NCI-H2081 treated with DMSO at 0.1 percent for 48 hours (cell line): ENCODE data around the gene C5orf47.

ENCODE experiments used
- DNase-seq: peaks from one replicate; lab custom pipeline; 2025; lab: John Stamatoyannopoulos, UW

Gene C5orf47, protein sequence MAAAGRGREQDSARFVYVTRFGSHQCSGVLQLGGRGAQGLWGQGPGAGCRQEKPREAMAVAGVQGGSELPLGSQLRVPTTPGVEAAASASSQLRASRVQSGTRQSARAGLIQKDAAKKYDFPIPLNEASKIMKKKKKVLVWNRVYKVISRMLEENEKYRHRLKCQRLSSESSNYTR

DNA sequence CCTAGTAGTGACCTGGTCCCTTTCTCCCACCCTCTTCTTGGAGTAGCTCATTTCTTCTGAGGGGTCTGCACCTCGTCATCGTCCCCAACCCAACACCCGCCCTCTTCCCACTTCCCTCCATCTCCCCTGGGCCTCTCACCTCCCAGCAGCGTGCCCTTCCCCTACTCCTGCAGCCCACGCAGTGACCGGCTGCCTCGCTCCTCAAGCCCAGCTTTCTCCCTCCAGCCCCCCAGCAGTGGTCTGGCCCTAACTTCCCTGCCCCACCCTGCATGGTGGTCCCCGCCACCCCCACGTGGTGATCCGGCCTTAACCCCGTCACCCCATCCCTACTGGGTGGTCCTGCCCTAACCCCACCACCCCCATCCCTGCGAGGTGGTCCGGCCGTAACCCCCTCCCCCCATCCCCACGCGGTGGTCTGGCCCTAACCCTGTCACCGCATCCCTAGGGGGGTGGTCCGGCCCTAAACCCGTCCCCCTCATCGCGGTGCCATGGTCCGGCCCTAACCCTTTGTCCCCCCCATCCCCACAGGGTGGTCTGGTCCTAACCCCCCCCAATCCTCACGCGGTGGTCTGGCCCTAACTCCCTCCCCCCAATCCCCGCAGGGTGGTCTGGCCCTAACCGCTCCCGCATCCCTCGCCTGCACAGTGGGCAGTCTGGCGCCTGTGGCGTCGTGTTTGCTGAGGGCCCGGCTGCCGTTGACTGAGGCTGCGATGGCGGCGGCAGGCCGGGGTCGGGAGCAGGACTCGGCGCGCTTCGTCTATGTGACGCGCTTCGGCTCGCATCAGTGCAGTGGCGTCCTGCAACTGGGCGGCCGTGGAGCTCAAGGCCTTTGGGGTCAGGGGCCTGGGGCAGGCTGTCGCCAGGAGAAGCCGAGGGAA is at the start of gene C5orf47:
C5orf47 (plus strand) TSS at position 617 of the 878 bp plus-strand sequence; CDS start at position 711, 94 bp downstream.
- no peak for DNase-seq

DNA sequence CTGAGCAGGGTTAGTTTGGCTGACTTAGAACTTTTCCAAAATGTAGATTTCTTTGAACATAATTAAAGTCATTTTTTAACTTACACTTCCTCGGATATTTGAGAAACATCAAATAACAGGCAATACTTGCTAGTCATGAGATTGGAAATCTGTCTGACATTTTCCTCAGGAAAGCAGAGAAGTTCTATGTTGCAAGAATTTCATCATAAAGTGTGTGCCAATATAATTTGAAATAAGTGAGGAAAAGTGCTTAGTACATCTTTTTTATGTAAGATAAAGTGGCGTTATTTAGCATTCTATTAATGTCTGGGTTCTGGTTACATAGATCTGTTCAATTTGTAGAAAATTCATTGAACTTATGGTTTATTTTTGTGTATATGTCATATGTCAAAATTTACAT is 48.7 kb upstream of the C5orf47 start:
- DNase-seq = no peak

DNA sequence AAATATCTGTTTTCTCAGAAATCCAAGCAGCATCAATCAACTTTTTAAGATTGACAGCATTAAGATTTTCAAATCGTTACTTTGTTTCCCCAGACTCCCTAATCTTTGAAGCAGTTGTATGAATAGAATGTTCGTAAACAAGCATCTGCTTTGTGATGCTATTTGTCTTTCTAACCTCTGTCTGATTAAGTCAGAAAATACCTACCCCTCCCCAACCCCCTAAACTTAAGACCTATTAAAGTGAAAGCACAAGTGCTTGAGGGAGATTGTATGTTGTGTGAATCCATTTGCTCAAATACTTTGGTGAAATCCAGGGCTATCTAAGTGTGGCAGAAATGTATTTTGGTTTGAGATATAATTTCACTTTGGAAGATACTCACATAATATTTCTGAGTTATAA is 47.9 kb upstream of the C5orf47 start:
- no peak for DNase-seq

DNA sequence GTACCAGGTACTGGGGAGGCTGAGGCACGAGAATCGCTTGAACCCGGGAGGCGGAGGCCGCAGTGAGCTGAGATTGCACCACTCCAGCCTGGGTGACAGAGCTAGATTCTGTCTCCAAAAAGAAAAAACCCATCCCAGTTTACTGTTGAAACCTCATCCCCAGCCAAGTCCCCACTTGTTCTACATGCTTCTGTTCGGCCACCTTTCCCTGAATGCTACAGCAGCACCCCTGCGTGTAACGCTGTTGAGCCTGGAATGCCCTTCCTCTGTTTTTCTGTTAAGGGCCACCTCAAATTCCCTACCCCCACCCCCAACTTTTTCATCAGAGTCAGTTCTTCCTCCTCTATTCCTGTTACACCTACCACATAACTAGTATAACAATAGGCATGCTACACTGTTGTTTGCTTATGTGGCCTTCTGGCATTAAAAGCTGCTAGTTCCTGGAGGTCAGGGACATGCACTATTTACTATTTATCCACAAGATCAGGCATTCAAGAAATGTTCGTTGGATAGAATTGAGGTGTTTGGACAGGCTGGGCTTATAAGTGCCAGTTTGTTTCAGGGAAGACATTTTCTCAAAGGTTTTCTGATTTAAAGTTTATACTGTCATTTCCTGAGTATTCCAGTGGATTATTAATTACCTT is 47.1 kb upstream of the C5orf47 start:
- DNase-seq = no peak

DNA sequence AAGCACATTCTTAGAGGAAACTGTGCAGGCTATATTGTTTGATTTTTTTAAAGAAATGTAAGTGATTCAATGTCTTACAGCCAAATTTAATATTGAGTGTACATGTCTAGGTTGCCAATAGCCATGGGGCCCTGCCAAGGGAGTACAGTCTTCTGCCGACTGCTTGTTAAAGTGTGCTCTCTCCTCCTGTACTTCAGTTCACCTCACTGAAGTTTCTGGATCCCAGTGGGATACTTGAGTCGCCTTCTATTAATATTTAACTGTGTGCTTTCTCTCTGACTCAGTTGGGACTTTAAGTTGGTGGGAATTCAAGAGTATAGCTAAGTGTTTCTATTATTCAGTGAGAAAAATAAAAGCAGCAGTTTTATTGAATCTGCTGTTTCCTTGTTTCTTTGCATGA is 44.5 kb upstream of the C5orf47 start:
- DNase-seq = no peak

DNA sequence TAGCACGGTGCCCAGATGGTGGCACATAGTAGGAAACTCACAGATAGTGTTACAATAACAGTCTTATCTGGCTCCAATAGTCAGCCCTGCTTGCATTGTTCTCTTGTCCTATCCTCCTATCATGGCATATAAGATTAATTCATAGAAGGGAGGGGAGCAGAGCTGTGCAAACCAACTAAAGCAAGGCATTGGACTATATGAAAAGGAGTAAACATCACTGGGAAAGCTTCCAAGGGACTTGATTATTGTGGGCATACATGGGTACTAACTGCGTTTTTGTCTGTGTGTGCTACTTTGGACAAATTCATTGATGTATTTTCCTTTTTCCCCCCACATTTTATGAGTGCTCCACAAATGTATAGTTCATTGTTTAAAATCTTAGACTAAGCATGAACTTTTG is 43.8 kb upstream of the C5orf47 start:
- no peak for DNase-seq

DNA sequence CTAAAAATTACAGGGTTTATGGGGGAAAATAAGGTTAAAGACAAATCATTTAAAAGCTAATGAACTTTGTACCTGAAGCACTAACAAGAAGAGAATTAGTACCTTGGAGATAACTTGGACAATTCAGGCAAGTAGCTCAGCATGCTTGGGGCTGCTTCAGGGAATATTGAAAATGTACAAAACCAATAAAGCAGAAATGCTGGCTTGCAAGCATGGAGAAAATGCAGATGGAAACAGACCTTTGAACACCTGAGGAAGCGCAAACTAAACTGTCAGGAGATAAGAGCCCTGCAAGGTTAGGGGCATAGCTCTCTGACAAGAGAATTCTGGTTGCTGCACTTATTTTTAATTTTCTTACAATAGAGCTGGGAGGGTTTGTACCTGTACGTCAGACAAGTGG is 42.6 kb upstream of the C5orf47 start:
- no peak for DNase-seq

DNA sequence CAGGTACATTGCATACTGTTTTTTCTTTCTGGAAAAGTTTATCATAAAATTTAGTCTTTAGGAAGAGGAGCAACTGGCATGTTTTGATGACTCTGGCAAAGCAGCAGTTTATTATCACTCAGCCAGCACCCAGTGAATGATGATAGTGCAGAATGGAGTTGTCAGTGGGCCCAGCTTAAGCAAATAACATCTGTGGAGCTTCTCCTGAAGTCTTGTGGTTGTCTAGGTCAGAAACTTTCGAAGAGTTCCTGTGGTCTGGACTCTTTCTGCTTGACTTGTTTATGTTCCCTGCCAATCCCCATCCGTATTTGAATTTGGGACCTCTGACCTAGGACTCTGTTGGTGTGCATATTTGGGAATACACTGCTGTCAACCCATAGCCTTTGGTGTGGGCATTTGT is 38.1 kb upstream of the C5orf47 start:
- no peak for DNase-seq

DNA sequence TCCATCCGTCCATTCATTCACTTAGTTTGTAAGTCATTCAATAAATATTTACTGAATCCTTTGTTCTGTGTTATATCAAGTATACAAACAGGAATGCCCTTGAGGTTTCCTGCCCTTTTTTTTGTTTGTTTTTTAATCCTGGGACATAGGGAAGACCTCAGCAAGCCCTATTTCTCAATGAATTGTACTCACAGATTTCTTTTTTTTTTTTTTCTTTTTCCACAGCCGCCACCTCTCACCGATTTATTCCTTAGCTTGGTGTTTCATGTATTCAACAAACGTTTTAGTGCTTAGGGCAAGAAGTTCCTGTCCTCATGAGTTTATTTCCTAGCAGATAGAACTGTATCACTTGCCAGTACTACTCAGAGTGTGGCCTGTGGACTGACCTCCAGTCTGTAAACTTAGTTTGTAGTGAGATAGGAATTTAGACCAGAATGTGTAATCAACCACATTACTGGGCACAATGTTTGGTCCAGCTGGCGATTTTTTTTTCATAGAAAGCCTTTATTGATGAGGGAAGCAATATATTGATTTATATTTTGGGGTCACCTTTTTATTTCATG is 35.4 kb upstream of the C5orf47 start:
- no peak for DNase-seq

DNA sequence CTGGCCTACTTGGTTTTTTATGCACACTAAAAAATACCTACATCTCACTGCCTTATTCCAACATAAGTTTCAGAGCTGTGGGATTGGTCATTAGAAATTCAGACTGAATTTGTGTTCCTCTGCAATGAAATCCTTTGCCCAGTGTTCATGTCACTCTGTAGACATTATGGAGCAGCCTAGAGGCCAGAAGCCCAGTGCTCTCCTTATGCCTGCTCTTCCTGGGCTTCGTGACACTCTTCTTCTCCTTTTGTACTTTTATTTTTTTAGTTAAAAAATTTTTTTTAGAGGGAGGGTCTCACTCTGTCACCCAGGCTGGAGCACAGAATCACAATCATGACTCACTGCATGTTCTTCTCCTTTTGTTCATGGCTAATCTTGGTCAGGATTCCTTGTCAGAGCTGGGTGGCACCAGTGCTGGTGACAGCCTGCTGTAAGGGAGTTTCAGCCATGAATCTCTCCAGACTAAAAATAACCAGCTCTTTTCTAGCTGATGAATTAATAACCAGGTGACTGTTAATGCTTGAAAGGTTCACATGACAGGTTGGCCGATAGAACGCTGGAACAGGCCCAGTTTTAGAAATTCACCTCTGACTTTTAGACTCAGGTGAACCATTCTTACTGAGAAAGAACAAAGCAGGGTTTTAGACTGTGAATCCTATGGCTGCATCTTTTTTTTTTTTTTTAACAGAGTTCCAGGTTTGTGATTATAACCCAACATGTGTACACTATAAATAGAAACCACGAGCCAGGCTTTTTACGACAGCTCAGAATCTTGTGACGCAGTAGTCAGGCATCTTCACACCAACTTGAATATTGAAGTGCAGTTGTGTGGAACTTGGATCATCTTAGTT is 34.1 kb upstream of the C5orf47 start:
- DNase-seq = no peak

DNA sequence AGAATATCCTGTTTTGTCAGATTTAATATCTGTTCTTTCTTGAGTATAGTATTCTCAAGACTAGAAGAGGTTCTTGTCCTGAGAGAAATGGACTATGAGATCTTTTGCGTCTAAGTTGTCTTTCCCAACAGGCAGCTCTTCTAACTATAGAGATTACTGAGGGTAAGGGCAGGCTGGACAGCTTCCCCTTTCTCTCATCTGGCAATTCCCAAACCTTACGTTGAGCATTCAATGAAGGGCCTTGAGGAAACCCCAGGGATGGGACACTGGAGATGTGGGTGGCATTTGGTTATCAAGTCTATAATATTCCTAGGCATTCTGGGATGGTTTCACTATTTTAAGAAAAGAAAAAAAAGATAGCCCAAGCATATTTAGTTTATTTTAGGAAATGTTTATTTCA is 28.0 kb upstream of the C5orf47 start:
- no peak for DNase-seq

DNA sequence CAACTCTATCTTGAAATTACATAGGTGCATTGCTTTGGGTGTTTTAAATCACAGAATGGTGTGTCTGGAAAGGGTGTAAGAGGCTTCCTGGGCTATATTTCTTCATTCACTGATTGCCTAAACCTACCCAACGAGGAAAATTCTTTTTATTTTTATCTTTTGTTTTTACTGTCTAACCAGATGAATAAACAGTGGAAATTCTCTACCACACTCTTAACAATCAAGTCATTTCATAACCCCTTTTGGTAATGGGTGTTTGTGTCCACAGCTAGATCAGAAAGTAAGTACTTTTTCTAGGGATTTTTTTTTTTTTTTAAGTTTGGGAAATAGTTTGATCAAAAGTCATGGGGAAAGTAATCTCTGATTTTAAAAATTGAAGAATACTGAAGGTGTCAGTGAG is 27.6 kb upstream of the C5orf47 start:
- no peak for DNase-seq

DNA sequence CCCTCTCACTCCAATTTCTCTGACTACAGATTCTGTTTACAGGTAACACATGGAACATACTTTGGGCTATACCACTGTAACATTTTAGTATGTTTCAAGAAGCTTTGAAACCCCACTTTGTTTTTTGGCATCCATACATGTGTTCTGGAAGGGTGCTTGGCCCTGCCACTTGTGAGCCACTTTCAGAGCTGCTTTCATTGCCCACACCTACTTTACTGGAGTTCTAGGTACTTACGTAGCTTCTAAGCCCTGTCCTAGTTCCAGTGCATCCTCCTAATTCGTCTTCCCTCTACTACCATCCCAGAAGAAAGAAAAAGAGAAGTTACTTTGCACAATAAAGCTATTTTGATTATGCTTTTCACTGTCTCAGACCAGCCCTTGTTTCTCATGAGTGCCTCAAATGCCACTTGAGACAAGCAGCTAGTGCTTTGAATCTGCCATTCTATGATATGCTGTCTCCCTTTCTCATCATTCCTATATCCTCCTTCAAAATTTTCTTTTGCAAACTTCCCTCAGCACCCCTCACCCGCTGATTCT is 26.5 kb upstream of the C5orf47 start:
- no peak for DNase-seq

DNA sequence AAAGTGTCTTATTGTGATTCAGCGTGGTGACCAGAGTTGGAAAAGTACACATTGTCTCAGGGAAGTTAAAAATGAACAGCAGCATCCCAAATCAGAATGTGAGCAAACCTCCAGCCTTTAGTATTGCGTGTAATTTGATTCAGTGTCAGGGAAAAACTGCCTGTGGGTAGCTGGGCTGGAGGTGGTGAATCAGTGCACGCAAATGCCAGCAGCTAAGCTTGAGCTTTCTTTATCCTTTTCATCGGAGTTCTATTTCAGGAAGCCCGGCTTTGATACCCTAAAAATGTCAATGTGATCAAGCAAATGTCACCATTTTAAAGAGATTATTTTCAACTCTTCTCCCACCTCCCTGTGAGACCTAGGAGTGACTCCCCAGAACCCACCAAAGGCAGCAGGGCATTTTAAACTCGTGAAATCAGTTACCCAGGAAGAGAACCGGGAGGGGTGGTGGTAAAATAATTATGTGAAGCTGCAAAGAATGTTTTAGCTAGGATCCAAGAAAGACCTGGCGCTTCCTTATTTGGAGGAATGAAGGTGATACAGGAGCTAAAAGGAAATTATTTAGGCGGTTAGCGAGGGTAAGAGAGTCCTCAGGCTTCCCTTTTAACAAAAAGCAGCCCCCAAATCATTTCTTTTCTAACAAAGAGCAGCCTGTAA is 25.7 kb upstream of the C5orf47 start:
- no peak for DNase-seq

DNA sequence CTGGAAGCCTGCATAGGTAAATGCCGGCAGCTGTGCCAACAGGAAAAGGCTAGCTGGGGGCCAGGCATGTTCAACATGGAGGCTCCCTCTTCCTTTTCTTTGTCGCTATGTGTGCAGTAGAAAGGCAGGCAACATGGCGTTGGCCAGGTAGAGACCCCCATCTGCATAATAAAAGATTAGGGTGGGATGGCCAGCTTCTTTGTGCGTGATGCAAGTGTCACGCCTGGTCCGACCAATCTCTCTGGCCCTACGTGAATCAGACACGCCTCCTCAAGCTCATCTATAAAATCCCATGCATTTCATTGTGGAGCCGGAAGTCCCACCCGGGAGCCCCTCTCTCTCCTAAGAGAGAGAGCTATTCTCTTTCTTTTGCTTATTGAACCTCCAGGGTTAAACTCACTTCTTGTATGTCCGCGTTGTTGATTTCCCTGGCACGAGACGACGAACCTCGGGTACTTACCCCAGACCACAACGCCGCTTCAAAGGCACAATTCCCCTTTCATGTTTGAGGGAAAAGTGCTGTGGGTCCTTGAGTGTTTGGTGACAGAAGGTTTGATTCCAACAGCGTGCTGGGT is 25.0 kb upstream of the C5orf47 start:
- peak; percentile 16 for DNase-seq

DNA sequence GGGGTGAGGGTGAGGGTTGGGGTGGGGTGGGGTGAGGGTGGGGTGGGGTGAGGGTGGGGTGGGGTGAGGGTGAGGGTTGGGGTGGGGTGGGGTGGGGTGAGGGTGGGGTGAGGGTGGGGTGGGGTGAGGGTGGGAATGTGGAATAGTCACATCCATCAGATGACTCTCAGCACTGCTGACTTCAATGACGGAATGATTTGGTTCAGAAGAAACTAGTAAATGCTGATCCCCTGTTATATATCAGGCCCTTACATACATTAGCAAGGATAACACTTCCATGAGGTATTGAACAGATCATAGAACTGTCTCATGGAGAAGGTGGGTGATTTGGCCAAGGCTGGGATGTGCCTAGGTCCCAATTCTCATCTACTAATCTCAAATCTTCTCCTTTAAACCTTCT is 24.5 kb upstream of the C5orf47 start:
- no peak for DNase-seq

DNA sequence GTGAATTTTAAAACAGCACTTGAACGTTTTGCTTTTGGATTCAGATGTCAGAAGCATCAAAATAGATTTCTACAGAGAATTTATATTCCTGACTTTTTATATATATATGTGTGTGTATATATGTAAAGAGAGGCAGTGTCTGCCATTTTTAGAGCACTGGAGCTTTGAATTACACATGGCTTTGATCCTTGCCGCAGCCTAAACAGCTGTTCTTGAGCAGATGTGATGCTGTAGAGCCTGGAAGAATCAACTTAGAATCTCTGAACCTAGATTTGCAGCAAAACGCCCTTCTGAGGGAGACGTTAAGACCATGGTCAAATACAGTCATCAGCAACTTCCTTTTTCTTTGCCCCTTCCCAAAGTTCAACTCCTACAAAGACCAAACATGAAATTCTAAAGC is 21.7 kb upstream of the C5orf47 start:
- no peak for DNase-seq

DNA sequence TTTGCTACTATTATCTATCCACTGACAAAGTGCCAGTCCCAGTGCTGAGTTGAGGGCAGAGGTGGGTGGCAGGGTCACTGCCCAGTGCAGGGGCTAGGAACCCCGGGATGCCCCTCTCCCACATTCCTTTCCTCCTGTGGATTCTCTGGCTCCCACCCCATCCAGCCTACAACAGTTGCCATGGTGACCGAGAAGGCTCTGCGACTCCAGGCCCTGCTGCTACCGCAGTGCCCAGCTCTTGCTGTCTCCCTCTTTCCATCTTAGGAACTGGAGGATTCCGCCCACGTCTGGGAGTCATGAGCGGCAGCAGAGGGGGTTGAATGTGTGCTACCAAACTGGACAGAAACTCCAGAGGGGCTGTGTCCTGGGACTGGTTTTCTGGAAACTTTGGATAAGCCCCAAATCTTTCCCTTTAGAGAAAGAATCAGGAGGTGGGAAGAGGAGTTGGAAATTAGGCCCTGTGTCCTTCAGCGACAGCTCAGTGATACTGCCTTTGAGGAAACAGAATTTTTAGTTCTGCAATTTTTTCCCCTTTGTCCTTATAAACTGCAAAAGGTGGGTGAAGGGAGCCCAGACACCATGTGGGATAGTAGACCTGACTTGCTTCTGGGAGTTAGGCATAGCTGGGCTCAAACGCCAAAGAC is 20.7 kb upstream of the C5orf47 start:
- no peak for DNase-seq

DNA sequence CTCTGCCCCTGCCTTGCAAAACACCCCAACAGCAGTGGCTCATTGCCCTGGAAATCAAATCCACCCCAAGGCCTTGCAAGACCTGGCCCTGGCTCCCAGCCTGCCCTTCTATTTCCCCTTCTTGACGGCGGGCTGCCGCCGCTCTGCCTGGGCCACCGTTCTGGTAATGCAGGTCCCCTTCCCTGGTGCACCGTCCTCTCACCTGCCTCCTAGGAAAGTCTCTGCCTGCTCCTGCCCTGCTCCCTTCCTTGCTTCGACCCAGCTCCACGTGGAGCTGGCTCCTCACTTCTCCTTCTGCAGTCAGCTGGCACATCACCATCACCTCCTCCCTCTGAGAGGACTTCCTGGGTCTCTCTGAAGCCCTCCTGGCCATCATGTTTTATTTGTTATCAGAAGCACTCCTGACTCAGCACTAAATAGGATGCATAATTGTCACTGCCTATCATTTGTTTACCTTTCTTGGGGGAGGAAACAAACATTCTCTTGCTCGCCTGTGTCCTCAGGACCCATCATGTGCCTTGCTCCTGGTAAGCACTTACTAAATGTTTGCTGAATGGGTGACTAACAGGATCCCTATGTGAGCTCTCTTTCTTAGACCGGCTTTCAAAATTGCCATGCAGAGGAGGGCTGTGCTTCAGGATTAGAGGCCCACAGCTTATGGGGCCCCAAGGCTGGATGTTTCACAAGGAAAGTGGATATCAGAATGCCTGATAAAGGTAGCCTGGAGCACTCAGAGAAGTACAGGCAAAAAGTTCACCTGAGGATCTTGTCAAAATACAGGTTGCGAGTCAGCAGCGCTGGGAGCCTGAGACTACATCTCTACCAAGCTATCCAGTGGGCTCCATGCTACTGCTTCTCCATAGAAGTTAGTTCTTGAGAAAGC is 19.6 kb upstream of the C5orf47 start:
- no peak for DNase-seq
